Measurements from ENCODE around the gene CHRND.

GRCh38 chr2:232556426-232556825 lies 30.5 kb downstream of the CHRND start:
- TF ChIP-seq, protein P1, sequence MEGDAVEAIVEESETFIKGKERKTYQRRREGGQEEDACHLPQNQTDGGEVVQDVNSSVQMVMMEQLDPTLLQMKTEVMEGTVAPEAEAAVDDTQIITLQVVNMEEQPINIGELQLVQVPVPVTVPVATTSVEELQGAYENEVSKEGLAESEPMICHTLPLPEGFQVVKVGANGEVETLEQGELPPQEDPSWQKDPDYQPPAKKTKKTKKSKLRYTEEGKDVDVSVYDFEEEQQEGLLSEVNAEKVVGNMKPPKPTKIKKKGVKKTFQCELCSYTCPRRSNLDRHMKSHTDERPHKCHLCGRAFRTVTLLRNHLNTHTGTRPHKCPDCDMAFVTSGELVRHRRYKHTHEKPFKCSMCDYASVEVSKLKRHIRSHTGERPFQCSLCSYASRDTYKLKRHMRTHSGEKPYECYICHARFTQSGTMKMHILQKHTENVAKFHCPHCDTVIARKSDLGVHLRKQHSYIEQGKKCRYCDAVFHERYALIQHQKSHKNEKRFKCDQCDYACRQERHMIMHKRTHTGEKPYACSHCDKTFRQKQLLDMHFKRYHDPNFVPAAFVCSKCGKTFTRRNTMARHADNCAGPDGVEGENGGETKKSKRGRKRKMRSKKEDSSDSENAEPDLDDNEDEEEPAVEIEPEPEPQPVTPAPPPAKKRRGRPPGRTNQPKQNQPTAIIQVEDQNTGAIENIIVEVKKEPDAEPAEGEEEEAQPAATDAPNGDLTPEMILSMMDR (conservative IDR thresholded peaks at IDR 0.05; ENCODE audit: low read depth, low read length): no peak
- no peak for TF ChIP-seq USF2 (IDR thresholded peaks at IDR 0.05; ENCODE audit: low read depth, low read length)
- no peak for TF ChIP-seq POLR2A (IDR thresholded peaks at IDR 0.05; ENCODE audit: low read depth, low read length)
